Measurements from ENCODE around the gene SMIM13.

The SMIM13 gene

GRCh38 chr6:11050731-11051130 lies 42.9 kb upstream of the SMIM13 start:
- no peak overlapping the region for H3K27ac ChIP-seq (ENCODE audit: low read length)
- no peak overlapping the region for H3K9ac ChIP-seq (ENCODE audit: low read depth, low read length)
- H3K36me3 ChIP-seq (ENCODE audit: insufficient read depth, low read length): no peaks in the 10 kb centered on the region
- H3K4me1 ChIP-seq (ENCODE audit: insufficient read depth, low read length): no peaks in the 10 kb centered on the region
- H2AFZ ChIP-seq (ENCODE audit: low read depth, low read length): no peak overlapping the region
- H3K4me3 ChIP-seq (ENCODE audit: low read depth in 1 of 2, low read length in 2 of 2): no peak overlapping the region
- H3K9me3 ChIP-seq (ENCODE audit: insufficient read depth, low read length, severe bottlenecking): no peaks in the 10 kb centered on the region
- H4K20me1 ChIP-seq (ENCODE audit: insufficient read depth, low read length): no peaks in the 10 kb centered on the region
- no peaks in the 10 kb centered on the region for H3K79me2 ChIP-seq (ENCODE audit: insufficient read depth, low read length)
- no peak overlapping the region for H3K4me2 ChIP-seq (ENCODE audit: insufficient read depth, low read length)
- ATAC-seq (ENCODE audit: insufficient read depth, low read depth) (no peak), DNase-seq (no peak)
- H3K27me3 ChIP-seq (ENCODE audit: insufficient read depth, low read length, poor library complexity): no peaks in the 10 kb centered on the region
- TF ChIP-seq EZH2 (IDR thresholded peaks at IDR 0.05; ENCODE audit: borderline replicate concordance, low read depth, low read length, severe bottlenecking): no peak

- no peak for DNase-seq
- no peak overlapping the region for H3K9ac ChIP-seq (ENCODE audit: low read depth, low read length)
- ATAC-seq (ENCODE audit: insufficient read depth, low read depth): no peak
- H3K27ac ChIP-seq (ENCODE audit: low read length): no peak overlapping the region
- no peaks in the 10 kb centered on the region for H3K79me2 ChIP-seq (ENCODE audit: insufficient read depth, low read length)
- no peak for TF ChIP-seq EZH2 (IDR thresholded peaks at IDR 0.05; ENCODE audit: borderline replicate concordance, low read depth, low read length, severe bottlenecking)
- no peak for TF ChIP-seq CTCF (IDR thresholded peaks at IDR 0.05; ENCODE audit: borderline replicate concordance, extremely low read depth, low read length, poor library complexity, severe bottlenecking)
- H4K20me1 ChIP-seq (ENCODE audit: insufficient read depth, low read length): no peaks in the 10 kb centered on the region
- no peak overlapping the region for H2AFZ ChIP-seq (ENCODE audit: low read depth, low read length)
- H3K4me3 ChIP-seq (ENCODE audit: low read depth in 1 of 2, low read length in 2 of 2): no peak overlapping the region
- no peaks in the 10 kb centered on the region for H3K27me3 ChIP-seq (ENCODE audit: insufficient read depth, low read length, poor library complexity)
- no peaks in the 10 kb centered on the region for H3K4me1 ChIP-seq (ENCODE audit: insufficient read depth, low read length)
- H3K4me2 ChIP-seq (ENCODE audit: insufficient read depth, low read length): no peak overlapping the region
- H3K9me3 ChIP-seq (ENCODE audit: insufficient read depth, low read length, severe bottlenecking): no peaks in the 10 kb centered on the region
- no peaks in the 10 kb centered on the region for H3K36me3 ChIP-seq (ENCODE audit: insufficient read depth, low read length)
Measured at GRCh38 chr6:11053307-11053706, 40.3 kb upstream of the SMIM13 start.

GRCh38 chr6:11054722-11055121 lies 38.9 kb upstream of the SMIM13 start:
- ATAC-seq (ENCODE audit: insufficient read depth, low read depth) (no peak), DNase-seq (no peak)
- Histone ChIP-seq H3K36me3 (ENCODE audit: insufficient read depth, low read length) (no peaks in the 10 kb centered on the region), H2AFZ (ENCODE audit: low read depth, low read length) (no peak overlapping the region), H3K27me3 (ENCODE audit: insufficient read depth, low read length, poor library complexity) (no peaks in the 10 kb centered on the region), H3K9ac (ENCODE audit: low read depth, low read length) (no peak overlapping the region), H3K4me2 (ENCODE audit: insufficient read depth, low read length) (no peak overlapping the region), H3K9me3 (ENCODE audit: insufficient read depth, low read length, severe bottlenecking) (no peaks in the 10 kb centered on the region), H3K27ac (ENCODE audit: low read length) (no peak overlapping the region), H3K4me1 (ENCODE audit: insufficient read depth, low read length) (no peaks in the 10 kb centered on the region), H3K4me3 (ENCODE audit: low read depth in 1 of 2, low read length in 2 of 2) (no peak overlapping the region), H4K20me1 (ENCODE audit: insufficient read depth, low read length) (no peaks in the 10 kb centered on the region), H3K79me2 (ENCODE audit: insufficient read depth, low read length) (no peaks in the 10 kb centered on the region)
- TF ChIP-seq EZH2 (IDR thresholded peaks at IDR 0.05; ENCODE audit: borderline replicate concordance, low read depth, low read length, severe bottlenecking) (no peak), CTCF (IDR thresholded peaks at IDR 0.05; ENCODE audit: borderline replicate concordance, extremely low read depth, low read length, poor library complexity, severe bottlenecking) (no peak)

- Histone ChIP-seq H3K79me2 (ENCODE audit: insufficient read depth, low read length) (no peaks in the 10 kb centered on the region), H2AFZ (ENCODE audit: low read depth, low read length) (no peak overlapping the region), H3K4me1 (ENCODE audit: insufficient read depth, low read length) (no peaks in the 10 kb centered on the region), H3K27me3 (ENCODE audit: insufficient read depth, low read length, poor library complexity) (no peaks in the 10 kb centered on the region), H3K27ac (ENCODE audit: low read length) (no peak overlapping the region), H3K4me2 (ENCODE audit: insufficient read depth, low read length) (no peak overlapping the region), H4K20me1 (ENCODE audit: insufficient read depth, low read length) (no peaks in the 10 kb centered on the region), H3K9me3 (ENCODE audit: insufficient read depth, low read length, severe bottlenecking) (no peaks in the 10 kb centered on the region), H3K4me3 (ENCODE audit: low read depth in 1 of 2, low read length in 2 of 2) (no peak overlapping the region), H3K36me3 (ENCODE audit: insufficient read depth, low read length) (no peaks in the 10 kb centered on the region), H3K9ac (ENCODE audit: low read depth, low read length) (no peak overlapping the region)
- ATAC-seq (ENCODE audit: insufficient read depth, low read depth): no peak
- no peak for DNase-seq
- no peak for TF ChIP-seq CTCF (IDR thresholded peaks at IDR 0.05; ENCODE audit: borderline replicate concordance, extremely low read depth, low read length, poor library complexity, severe bottlenecking)
- no peak for TF ChIP-seq EZH2 (IDR thresholded peaks at IDR 0.05; ENCODE audit: borderline replicate concordance, low read depth, low read length, severe bottlenecking)
Measured at GRCh38 chr6:11055127-11055627, 38.5 kb upstream of the SMIM13 start.
